ENCODE results near the gene MED9. TPM values are rescaled to one million over a fixed set of nuclear protein-coding genes. Genes with fewer than 3 reads are reported as not detected.

The MED9 gene
- total RNA-seq, 2 donors from 2014 or later = 4.9 to 7.8 TPM

- intact Hi-C loops (cut with DNase I) = no loop called here
- no peaks in the 10 kb centered on the region for H3K9me3 ChIP-seq
- H3K27ac ChIP-seq = no peak overlapping the region
- DNase-seq (no peak), ATAC-seq (no peak)
- H3K4me1 ChIP-seq = peaks cover 26% of the 10 kb centered on the region
- no peak overlapping the region for H3K4me3 ChIP-seq
- WGBS, 2 donors = 39 to 43% methylated on average over 8 of the region's 8 CpGs
- no peak for TF ChIP-seq POLR2A (IDR thresholded peaks at IDR 0.05)
- no peak for TF ChIP-seq CTCF (IDR thresholded peaks at IDR 0.05)
- H3K36me3 ChIP-seq (replicated peaks in 1 of 2; ENCODE audit: insufficient read depth in 1 of 2, low read depth in 2 of 2) = no peaks in the 10 kb centered on the region
- no peaks in the 10 kb centered on the region for H3K27me3 ChIP-seq
Observed at GRCh38 chr17:17472333-17472920, 4.4 kb upstream of the MED9 start.

GRCh38 chr17:17474341-17474740 is 2.5 kb upstream of the MED9 start:
- DNase-seq (no peak), ATAC-seq (no peak)
- Histone ChIP-seq H3K27ac (no peak overlapping the region), H3K36me3 (replicated peaks in 1 of 2; ENCODE audit: insufficient read depth in 1 of 2, low read depth in 2 of 2) (no peaks in the 10 kb centered on the region), H3K27me3 (no peaks in the 10 kb centered on the region), H3K4me1 (peaks cover 26% of the 10 kb centered on the region), H3K9me3 (no peaks in the 10 kb centered on the region), H3K4me3 (no peak overlapping the region)
- TF ChIP-seq POLR2A (IDR thresholded peaks at IDR 0.05) (no peak), CTCF (IDR thresholded peaks at IDR 0.05) (no peak)
- 59 to 61% methylated on average over 7 of the region's 7 CpGs for WGBS, 2 donors
- intact Hi-C loops (cut with DNase I) = no loop called here

- ATAC-seq (no peak), DNase-seq (no peak)
- TF ChIP-seq POLR2A (IDR thresholded peaks at IDR 0.05) = no peak
- no peak for TF ChIP-seq CTCF (IDR thresholded peaks at IDR 0.05)
- Histone ChIP-seq H3K27ac (no peak overlapping the region), H3K9me3 (no peaks in the 10 kb centered on the region), H3K27me3 (no peaks in the 10 kb centered on the region), H3K36me3 (replicated peaks in 1 of 2; ENCODE audit: insufficient read depth in 1 of 2, low read depth in 2 of 2) (no peaks in the 10 kb centered on the region), H3K4me1 (peaks cover 38% of the 10 kb centered on the region), H3K4me3 (no peak overlapping the region)
- WGBS, 2 donors = 96% methylated on average over 3 of the region's 3 CpGs
- intact Hi-C loops (cut with DNase I) = no loop called here
Observed at GRCh38 chr17:17479209-17479608, 2.4 kb downstream of the MED9 start.

- 79 to 82% methylated on average over 6 of the region's 6 CpGs for WGBS, 2 donors
- no peak for TF ChIP-seq POLR2A (IDR thresholded peaks at IDR 0.05)
- TF ChIP-seq CTCF (IDR thresholded peaks at IDR 0.05) = no peak
- H3K4me3 ChIP-seq = no peak overlapping the region
- no peaks in the 10 kb centered on the region for H3K36me3 ChIP-seq (replicated peaks in 1 of 2; ENCODE audit: insufficient read depth in 1 of 2, low read depth in 2 of 2)
- DNase-seq (no peak), ATAC-seq (no peak)
- intact Hi-C loops (cut with DNase I) = no loop called here
- H3K4me1 ChIP-seq = peaks cover 38% of the 10 kb centered on the region
- no peaks in the 10 kb centered on the region for H3K9me3 ChIP-seq
- H3K27ac ChIP-seq = no peak overlapping the region
- no peaks in the 10 kb centered on the region for H3K27me3 ChIP-seq
Observed at GRCh38 chr17:17480593-17481148, 3.9 kb downstream of the MED9 start.

- 39 to 48% methylated on average over 5 of the region's 5 CpGs for WGBS, 2 donors
- ATAC-seq (no peak), DNase-seq (no peak)
- intact Hi-C loops (cut with DNase I) = no loop called here
- no peak overlapping the region for H3K4me3 ChIP-seq
- no peaks in the 10 kb centered on the region for H3K9me3 ChIP-seq
- no peaks in the 10 kb centered on the region for H3K27me3 ChIP-seq
- TF ChIP-seq POLR2A (IDR thresholded peaks at IDR 0.05) (no peak), CTCF (IDR thresholded peaks at IDR 0.05) (no peak)
- peaks cover 33% of the 10 kb centered on the region for H3K4me1 ChIP-seq
- no peak overlapping the region for H3K27ac ChIP-seq
- no peaks in the 10 kb centered on the region for H3K36me3 ChIP-seq (replicated peaks in 1 of 2; ENCODE audit: insufficient read depth in 1 of 2, low read depth in 2 of 2)
Observed at GRCh38 chr17:17481860-17482259, 5.1 kb downstream of the MED9 start.

All from body of pancreas (tissue), 4 donors.